Left hindlimb (tissue), 1 donor: ENCODE measurements around the gene PITPNC1.

ENCODE experiments used
- DNase-seq: peaks from one replicate; pipeline ENCODE4 v3.0.0-alpha.2; 2018

Gene PITPNC1

DNA sequence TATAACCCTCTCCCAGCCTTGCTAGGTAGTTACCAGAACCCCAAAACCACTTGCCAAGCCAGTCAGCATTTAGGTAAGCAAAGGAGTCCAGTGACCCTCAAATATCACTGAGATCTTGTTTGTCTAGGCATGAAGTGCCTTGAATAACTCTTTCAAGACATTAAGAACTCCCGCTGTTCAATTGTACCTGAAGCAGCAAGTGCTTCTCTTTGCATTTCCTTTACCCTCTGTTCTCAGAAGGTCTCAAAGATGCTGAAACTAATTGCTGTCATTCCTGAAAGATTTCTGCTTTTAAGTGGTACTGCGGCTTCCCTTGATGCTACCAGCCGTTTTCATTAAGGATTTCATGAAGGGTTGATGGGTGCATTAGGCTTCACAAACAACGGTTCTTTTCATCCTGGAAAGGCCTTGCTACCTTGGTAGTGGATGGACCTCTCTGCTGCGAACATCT, 142.7 kb downstream of the PITPNC1 start:
- no peak for DNase-seq

DNA sequence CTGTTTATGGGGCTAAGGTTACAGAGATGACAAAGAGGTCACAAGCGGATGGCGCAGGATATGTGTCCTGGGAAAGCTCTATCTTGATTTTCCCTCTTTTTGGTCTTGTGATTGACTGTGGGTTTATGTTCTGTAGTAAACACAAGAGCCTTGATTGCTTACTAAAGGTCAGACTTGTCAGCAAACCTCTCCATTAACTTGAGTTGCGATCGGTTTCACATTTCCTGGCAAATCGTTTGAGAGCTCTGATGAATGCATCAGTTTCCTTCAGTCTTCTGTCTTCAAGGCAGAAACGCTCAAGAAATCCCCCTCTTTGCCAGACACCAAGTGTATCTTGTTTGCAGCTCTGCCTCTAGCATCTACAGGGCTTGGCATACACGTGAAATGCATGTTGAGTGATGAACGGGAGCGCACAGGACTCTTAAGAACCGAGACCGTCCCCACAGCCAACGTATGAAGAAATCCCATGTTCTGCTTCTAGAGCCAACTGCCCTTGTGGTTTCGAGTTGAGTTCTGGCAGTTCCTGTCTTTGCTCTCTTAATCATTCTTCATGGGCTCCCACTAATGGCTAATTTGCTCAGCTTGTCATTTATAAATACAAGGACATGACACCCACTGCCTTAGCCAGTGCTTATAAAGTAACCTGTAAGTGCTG, 143.3 kb downstream of the PITPNC1 start:
- no peak for DNase-seq

DNA sequence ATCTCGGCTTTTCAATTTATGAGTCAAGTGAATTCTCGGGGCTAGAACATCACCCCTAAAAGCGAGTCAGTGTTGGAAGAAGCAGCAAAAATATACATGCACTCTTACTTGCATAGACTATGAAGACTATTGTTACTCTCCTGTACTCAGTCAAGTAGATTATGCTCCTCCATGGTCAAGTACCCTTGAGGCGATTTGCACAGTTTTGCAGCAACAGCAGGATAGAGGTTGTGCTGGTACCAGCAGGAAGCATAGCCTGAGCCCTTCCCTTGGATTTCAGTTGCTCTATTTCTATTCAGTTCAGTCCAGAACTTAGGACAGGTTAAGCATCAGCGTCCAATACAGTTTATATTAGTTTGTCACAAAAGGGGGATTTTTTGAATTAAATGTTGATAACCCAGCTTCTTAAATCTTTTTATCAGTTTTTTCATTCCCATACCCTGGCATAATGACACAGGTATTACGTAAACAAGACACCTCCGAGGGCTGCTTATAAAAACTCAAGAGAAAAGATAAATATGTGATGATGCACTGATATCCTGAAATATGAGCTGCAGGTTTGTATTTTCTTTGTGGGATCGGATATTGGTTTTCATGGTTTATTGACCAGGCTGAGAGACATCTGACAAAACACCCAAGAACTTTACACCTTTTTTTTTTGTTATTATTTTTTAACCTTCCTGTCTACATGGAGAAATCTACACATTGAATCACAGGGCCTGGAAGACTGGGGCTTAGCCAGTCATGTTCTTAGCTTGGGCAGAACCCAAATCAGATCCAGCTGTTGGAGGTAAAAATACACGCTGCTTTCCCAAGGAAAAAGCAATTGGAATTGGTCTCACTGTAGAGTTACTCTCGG, 144.1 kb downstream of the PITPNC1 start:
- no peak for DNase-seq

DNA sequence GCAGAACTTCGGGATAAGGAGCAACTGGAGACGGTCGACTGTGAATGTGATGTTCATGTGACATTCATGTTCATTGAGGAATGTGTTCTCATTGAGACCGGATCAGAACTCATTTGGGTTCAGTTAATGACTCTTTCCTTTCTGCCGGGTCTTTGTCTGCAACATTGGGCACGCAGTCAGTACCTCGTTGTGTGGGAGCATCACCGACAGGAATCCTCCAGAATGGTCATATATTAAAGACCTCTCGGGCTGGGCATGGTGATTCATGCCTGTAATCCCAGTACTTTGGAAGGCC, 144.6 kb downstream of the PITPNC1 start:
- DNase-seq, result no peak

DNA sequence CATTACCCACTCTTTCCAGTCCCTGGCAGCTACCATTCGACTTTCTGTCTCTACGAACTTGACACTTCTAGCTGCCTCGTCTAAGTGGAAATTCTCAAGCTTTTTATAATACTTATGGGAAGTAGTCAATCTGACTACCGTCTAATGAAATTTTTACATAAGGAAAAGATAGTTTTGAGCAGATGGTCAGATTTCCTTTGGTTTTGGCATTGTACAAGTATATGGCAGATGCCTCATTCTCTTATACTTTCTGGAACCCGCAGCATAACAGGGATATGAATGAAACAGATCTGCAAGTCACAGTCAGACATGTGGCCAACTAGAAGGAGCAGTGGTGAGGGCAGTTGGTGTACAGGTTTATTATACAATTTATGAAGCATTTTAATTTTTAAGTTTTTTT, 146.0 kb downstream of the PITPNC1 start:
- DNase-seq, result no peak

DNA sequence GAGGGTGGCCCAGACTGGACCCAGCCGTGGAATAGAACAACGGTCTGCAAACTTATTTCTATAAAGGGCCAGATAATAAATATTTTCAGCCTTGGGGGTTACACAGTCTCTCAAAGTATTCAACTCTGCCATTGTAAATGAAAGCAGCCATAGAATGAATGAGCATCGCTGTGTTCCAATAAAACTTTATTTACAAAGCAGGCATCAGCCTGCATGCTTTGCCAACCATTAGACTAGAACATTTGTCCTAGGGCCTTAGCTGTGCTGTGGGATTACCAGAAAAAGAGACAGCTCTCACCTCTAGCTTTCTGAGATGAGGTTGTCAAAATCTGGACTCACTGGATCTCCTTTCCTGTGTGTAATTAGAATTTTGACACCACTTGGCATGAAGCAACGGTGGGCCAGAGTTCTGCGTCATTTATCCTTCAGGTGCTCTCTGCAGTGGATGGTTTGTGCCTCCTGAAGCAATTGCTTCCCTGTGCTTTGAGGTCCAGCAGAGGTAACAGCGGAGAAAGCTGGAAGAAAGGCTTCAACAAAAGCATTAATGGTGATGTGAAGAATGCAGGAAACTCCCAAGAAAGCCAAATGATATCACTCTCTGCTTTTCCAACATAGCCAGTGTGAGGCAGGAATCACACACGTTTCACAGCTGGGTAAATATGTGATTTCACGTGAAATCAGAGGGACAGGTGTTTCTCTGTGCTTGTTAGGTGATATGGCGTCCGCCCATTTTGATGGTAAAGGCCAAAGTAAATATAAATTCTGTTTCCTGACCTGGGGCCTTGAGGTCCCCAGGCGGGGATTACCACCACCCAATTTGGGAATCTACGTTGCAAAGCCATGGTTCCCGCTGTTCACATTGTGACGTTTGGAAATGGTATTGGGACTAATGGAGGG, 148.4 kb downstream of the PITPNC1 start:
- DNase-seq, result no peak

DNA sequence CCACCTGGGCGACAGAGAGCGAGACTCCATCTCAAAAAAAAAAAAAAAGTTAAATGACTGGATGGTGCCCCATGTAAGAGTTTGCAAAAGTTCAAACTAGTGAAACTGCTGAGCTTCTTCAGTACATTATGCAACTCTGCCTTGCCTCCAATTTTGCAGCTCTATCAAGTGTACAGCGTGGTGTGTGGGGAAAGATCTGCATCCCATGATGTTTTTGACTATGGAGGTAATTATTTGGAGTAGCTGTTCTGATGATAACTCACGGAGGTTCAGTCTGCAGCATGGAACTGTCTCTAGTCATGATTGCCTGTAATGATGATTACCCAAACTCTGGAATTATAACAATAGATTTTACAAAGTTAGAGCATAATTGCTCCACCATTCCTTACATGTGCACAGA, 149.6 kb downstream of the PITPNC1 start:
- no peak for DNase-seq

DNA sequence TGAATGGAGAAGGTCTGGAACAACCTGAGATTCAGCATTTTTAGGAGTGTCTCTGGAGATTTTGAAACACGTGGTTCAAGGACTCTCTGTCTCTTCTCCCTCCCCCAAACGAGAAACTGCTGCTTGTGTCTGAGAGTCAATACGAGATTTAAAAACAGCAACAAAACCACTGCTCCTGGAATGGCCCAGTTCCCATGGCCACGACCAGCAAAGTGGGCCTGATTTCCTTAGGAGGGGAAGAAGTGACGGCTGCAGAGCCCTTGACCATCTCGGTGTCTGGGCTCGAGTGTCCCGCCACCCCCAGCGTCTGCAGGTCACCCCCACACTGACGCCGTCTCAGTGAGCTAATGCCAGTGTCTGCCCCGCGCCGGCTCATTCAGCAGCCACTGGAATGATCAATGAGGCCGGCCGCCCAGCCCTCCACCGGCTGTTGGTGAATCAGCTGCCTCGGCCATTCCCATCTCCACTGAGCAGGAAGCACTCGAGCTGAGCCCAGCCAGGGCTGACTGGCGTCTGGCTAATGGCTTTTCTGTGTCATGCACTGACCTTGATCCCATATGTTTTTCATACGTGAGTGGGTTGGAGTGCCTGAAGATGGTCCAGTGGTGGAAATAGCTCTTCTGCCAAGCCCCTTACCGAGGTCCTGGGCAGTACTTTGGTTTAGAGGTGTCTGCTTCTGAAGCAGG, 151.8 kb downstream of the PITPNC1 start:
- DNase-seq, result peak; percentile 85

DNA sequence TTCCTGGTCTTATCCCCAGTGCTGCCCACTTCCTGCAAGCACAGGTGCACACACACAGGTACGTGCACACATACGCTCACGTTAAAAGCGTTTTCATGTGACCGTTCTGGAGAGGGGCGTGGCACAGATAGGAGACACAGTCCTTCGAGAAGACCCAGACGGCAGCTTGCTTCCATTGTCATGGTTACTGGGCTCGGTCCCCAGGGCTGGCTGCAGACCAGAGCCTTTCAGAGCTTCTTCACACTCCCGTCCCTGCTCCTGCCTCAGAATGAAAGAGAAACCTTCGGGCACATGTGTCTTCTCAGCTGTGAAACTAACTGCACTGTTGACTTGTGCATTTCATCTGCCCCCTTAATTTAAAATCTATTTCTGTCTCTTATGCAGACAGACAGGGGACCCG, 154.2 kb downstream of the PITPNC1 start:
- DNase-seq, result no peak

DNA sequence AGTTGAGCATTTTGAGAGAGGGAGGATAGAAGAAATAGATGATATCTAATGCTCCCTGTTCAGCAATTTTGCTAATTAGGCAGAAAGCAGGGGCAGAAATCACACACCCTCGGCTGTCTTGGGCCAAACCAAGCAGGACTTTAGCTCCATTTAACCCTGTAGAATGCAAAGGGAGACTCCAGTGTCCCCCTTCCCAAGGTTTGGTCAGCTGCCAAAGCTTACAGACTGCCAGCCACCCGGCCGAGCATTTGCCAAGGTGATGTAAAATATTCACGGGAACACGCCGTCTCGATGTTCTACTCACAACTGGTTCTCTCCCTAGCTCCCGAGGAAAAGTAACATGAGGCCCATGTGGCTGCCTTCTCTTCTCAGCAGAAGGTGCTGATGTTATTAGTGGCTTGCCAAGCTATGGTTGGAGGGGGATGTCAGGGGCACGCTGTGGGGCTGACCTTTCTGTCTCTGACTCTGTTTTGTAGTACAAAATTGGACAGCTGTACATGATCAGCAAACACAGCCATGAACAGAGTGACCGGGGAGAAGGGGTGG, 155.3 kb downstream of the PITPNC1 start:
- DNase-seq, result no peak

DNA sequence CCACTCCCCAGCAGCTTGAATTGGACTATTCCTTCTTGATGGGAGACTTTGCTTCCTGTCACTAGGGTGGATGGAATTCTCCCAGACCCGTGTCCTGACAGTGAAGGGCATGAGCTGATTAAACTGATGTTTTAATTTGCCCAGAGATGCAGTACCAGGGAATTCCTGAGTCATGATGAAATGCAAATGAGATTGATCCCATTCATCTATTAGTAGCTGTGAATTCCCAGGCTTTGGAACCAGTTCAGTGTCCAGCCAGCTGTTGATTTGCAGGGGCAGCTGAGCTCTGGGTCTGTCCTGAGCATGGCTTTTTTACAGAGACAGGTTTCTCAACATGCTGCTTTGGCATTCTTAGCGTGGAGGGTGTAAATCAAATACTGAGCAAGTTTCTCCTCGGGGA, 157.9 kb downstream of the PITPNC1 start:
- no peak for DNase-seq

DNA sequence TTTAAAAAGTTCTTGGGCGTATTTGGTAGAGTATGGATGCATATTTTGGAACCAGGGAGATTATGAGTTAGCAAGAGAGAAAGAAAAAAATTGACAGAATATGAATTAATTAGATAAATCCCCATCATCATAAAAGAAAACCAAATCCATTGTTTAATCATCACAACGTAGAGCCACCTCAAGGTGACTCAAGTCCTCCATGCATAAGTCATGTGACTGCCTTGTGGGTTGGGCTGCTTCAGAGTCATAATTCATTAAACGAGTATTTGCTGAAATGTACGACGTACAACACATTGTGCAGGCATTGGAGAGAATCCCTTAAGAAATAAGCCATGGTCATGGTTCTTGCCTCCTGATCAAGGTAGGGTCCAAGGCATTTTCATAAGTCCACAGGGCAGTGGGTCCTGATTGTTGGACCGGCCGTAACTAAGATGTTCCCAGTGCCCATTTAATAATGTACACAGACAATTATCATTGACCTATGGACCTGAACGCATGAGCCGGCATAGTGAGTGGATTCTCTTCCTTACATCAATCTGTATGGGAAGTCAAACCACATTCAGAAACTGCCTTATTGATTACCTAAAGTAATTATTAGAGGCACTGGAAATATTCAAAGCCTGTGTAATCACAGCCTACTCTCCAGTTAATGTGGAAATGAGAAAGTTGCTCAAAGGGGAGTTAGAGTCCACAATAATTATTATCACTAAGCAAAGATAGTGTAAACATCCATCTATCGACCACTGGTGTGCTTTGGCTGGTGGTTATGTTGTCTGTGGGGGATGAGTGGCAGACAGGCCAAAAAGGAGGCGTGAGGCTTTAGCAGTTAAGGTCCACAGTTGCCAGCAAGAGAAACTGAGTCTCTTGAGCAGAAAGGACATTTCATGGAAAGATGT, 165.4 kb downstream of the PITPNC1 start:
- DNase-seq, result no peak

DNA sequence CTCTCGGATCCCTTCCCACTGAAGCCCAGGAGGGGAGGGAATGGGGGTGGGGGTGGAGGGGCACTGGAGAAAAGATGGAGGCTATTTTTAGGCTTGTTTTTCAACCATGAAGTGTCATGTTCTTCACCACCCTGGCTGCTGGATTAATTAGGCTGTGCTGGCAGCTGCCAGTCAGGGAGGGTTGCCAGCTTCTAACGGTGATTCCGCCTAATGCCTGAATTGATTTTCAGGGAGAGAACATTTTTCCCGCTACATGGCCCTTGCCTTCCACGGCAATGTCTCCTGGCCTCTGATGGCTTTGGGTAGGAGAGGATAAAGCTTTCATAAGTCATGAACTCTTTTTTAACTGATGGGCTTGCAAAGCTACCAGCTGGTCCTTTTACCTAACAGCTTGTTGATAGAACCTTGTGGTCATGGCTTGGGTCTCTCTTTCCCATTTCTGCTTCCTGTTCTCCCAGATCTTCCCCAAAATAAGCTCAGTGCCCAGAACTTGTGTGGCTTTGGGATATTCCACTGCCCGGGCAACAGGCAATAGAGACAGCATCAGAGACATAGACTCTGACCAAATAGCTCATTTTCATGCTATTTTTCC, 167.4 kb downstream of the PITPNC1 start:
- no peak for DNase-seq

DNA sequence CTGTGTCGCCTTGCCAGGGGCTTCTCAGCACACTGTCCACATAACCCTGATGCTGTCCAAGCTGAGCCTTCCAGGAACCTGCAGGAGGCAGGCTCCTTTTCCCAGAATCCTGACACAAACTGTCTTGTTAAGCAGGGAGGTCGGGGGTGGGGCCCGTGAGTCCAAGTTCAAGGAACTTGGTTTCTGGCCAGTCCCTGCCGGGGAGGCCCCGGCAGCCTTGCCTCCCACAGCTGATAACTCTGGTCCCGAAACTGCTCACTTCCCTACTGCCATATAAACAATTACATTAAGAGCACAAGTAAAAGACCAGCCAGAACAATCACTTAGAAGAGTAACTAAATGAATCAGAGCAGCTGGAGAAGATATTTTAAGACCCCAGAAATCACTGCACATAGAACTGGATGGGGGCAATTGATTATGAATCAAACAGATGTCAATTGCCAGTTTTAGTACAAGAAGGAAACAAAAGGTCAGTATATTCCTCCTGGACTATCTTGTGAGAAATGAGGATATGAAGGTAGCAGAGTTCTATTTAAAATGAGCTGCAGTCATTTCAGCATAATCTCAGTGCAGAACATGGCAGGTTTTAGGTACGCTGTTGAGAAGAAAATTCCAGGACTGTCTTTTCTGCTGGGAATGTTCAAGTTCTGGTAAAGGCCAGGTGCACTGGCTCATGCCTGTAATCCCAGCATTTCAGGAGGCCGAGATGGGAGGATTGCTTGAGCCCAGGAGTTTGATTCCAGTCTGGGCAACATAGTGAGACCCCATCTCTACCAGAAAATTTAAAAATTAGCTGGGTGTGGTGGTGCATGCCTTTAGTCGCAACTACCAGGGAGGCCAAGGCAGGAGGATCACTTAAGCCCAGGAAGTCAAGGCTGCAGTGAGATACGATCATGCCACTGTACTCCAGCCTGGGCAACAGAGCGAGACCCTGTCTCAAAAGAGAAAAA, 169.8 kb downstream of the PITPNC1 start:
- DNase-seq, result peak; percentile 50

DNA sequence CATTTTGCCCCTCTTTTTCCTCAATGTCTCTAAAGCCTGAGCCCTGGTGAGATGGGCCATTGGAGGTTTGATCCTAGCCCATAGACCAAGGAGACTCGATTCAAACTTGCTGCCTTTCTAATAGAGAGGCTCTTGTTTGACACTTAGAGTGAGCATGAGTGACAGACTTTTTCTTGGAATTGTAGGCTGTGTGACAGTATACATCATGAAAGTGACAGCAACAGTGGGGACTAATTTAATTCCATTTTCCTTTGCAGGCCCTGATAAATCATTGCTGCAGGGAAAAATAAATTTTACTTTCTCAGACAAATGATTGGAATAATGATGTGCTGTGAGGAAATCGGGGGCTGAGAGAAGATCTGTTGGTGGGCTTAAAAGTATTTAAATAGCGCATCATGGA, 171.6 kb downstream of the PITPNC1 start:
- DNase-seq, result no peak

DNA sequence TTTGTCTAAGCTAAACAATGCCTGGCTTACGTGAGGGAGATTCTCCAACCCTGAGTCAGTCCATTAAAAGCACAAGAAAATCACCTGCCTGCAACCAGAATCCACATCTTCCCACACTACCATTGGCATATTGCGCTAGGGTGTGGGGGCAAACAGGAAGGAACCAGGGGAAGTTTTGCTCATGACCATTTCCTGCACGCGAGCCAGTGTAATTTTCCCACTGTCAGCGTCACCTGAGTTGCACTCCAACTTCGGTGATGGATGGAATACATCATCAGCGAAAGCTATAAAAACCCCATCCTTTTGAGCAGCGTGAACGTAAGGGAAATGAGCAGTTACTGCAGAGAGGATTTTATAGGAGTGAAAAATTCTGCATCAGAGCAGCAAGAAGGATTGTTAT, 172.7 kb downstream of the PITPNC1 start:
- no peak for DNase-seq

DNA sequence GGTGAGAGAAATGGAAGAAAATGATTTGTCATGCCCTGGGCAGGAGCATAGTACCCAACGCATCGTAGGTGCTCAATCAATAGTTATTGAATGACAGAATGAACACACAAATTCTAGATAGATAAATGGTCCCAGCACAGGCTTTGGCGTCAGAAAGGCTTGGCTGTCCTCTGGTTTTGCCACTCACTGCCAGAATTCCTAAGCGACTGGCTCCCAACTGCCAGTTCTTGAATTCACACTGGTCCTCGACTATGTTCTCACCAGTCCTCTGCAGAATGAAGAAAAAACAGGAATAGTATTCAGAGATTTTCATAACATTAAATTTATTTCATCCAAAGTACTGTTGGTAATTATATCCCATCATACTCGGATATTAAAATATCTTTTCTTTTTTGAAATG, 177.6 kb downstream of the PITPNC1 start:
- DNase-seq, result no peak

DNA sequence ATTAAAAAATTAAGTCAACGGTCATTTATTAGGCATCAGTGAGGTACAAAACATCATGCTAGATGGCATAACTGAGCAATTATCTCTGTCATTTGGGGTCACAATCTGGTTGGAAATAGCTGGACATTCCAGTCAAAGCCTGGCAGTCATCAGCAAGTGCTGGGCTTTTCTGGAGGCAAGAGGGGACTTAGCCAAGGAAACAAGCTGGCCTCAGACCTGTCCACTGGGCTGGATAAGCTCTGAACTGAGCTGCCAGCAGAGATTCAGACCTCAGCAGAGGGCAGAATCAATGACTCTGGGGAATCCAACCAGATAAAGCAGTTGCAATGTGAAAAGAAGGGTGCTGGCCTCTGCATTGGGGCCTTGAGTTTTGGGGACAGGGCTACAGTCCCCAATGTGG, 178.8 kb downstream of the PITPNC1 start:
- DNase-seq, result no peak

DNA sequence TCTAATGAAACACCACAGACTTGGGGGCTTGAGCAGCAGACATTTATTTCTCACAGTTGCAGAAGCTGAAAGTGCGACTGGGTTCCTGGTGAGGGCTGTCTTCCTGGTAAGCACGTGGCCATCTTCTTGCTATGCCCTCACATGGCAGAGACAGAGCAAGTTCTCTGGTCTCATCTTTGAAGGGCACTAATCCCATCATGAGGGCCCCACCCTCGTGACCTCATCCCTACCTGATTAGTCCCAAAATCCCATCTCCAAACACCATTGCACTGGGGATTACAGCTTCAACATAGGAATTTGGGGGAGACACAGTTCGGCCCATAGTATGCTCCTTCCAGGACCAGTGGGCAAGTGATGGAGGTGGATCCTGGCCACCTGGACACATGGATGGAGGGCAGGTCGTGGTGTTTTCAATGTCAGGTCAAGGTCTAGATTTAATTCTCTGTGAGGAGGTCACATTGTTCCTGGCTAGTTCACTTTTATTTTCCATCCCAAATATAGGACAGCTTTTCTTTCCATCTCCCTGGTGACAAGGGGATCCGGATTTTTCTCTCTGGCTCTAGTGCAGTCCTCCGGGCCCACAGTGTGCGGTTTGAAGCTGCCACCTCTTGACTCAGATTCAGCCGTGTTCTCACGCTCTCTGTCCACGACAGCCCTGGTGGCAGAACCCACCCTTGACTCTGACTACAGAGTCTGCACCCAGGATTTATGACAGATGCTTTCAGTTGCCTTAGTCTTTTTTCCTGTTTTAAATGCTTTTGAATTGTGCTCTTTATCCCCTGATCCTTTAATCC, 180.2 kb downstream of the PITPNC1 start:
- DNase-seq, result no peak
